Right atrium auricular region (tissue), 2 donors: ENCODE data around the gene PCYOX1L. TPM values are rescaled to one million over a fixed set of nuclear protein-coding genes. Genes with fewer than 3 reads are reported as not detected.

Experiments used
- DNase-seq: peaks from one replicate; pipeline ENCODE4 v3.0.0-alpha.2; 2019; ENCODE audit warnings: low spot score
- H3K27ac ChIP-seq, 2 donors: fragments of 200-600 bp; sonication (generic); 1 replicate in 1 of 2; 2 replicates in 1 of 2; pipeline ENCODE4 v1.5.1; 2016 to 2019
- H3K27me3 ChIP-seq, 2 donors: fragments of 200-600 bp; sonication (generic); one replicate each; pipeline versions ENCODE4 v1.5.1 to v1.6.0; 2017 to 2019
- H3K36me3 ChIP-seq: fragments of 200-600 bp; sonication (generic); one replicate; pipeline ENCODE4 v1.5.1; 2016
- H3K4me1 ChIP-seq, 2 donors: fragments of 200-600 bp; sonication (generic); one replicate each; pipeline versions ENCODE4 v1.5.1 to v1.6.0; 2017 to 2019
- H3K4me3 ChIP-seq, 2 donors: fragments of 200-600 bp; sonication (generic); 1 replicate in 1 of 2; 2 replicates in 1 of 2; pipeline ENCODE4 v1.5.1; 2017 to 2019; ENCODE audit warnings: mild to moderate bottlenecking in 1 of 2, moderate library complexity in 1 of 2
- H3K9me3 ChIP-seq, 2 donors: fragments of 200-600 bp; sonication (generic); one replicate each; pipeline ENCODE4 v1.5.1; 2019
- CTCF ChIP-seq, 2 donors: fragments of 200-600 bp; sonication (generic); IDR thresholded peaks; one replicate each; pipeline ENCODE4 v1.5.1; 2019; ENCODE audit warnings: antibody characterized with exemption in 2 of 2
- total RNA-seq, 2 donors: library from RNA; depleted of rRNA; stranded (reverse); fragments of >200 nt; gene quantifications; one replicate each; pipeline ENCODE4 v1.1.0, GENCODE V29; 2016

Gene PCYOX1L
- total RNA-seq, 2 donors from 2014 or later = 4.0 to 5.6 TPM

GRCh38 chr5:149382517-149383220 is 24.8 kb downstream of the PCYOX1L start:
- no peaks in the 10 kb centered on the region for H3K9me3 ChIP-seq
- TF ChIP-seq CTCF (IDR thresholded peaks at IDR 0.05) = no peak
- peak overlapping the region; percentile 89 to 93 for H3K27ac ChIP-seq
- no peaks in the 10 kb centered on the region for H3K36me3 ChIP-seq
- H3K4me1 ChIP-seq = peaks cover 0 to 81% of the 10 kb centered on the region in 2 donors
- H3K4me3 ChIP-seq = no peak overlapping the region
- no peak for DNase-seq
- no peaks in the 10 kb centered on the region for H3K27me3 ChIP-seq

GRCh38 chr5:149383399-149383798 is 25.6 kb downstream of the PCYOX1L start:
- H3K4me1 ChIP-seq = peaks cover 0 to 88% of the 10 kb centered on the region in 2 donors
- no peaks in the 10 kb centered on the region for H3K27me3 ChIP-seq
- TF ChIP-seq CTCF (IDR thresholded peaks at IDR 0.05) = no peak
- DNase-seq = peak; percentile 66
- H3K27ac ChIP-seq = peak overlapping the region; percentile 89 to 93
- H3K36me3 ChIP-seq = no peaks in the 10 kb centered on the region
- H3K4me3 ChIP-seq = no peak overlapping the region
- no peaks in the 10 kb centered on the region for H3K9me3 ChIP-seq

GRCh38 chr5:149386166-149386565 is 28.3 kb downstream of the PCYOX1L start:
- no peak for DNase-seq
- Histone ChIP-seq H3K4me3 (no peak overlapping the region), H3K4me1 (peaks cover 0 to 93% of the 10 kb centered on the region in 2 donors), H3K9me3 (no peaks in the 10 kb centered on the region), H3K27ac (peak overlapping the region; percentile 89 to 93), H3K36me3 (no peaks in the 10 kb centered on the region), H3K27me3 (no peaks in the 10 kb centered on the region)
- no peak for TF ChIP-seq CTCF (IDR thresholded peaks at IDR 0.05)

- peaks cover 0 to 83% of the 10 kb centered on the region in 2 donors for H3K4me1 ChIP-seq
- no peaks in the 10 kb centered on the region for H3K36me3 ChIP-seq
- peak overlapping the region; percentile 89 to 93 for H3K27ac ChIP-seq
- H3K9me3 ChIP-seq = no peaks in the 10 kb centered on the region
- TF ChIP-seq CTCF (IDR thresholded peaks at IDR 0.05) = no peak
- no peak overlapping the region for H3K4me3 ChIP-seq
- DNase-seq = no peak
- no peaks in the 10 kb centered on the region for H3K27me3 ChIP-seq
Measured at GRCh38 chr5:149387081-149387631, 29.3 kb downstream of the PCYOX1L start.

- H3K4me1 ChIP-seq = peaks cover 0 to 75% of the 10 kb centered on the region in 2 donors
Measured at GRCh38 chr5:149387982-149388381, 30.1 kb downstream of the PCYOX1L start.

More at GRCh38 chr5:149387982-149388381, 30.1 kb downstream of the PCYOX1L start:
- Histone ChIP-seq H3K4me3 (no peak overlapping the region), H3K9me3 (no peaks in the 10 kb centered on the region), H3K36me3 (no peaks in the 10 kb centered on the region), H3K27ac (peak overlapping the region; percentile 89 to 93), H3K27me3 (no peaks in the 10 kb centered on the region)
- no peak for TF ChIP-seq CTCF (IDR thresholded peaks at IDR 0.05)
- no peak for DNase-seq
